Cardiac muscle cell (in vitro differentiated cells and primary cell): ENCODE data around the gene PADI1. TPM values are rescaled to one million over a fixed set of nuclear protein-coding genes. Genes with fewer than 3 reads are reported as not detected.

Experiments used
- DNase-seq, 2 donors: peaks; one replicate each; pipeline versions ENCODE4 v3.0.0 to v3.0.0-alpha.2; 2010 to 2017; ENCODE audit warnings: low read depth in 1 of 2, low spot score in 1 of 2
- H3K27ac ChIP-seq: fragments of 200-600 bp; sonication (generic); 2 replicates; pipeline ENCODE4 v1.5.1; 2016
- H3K27me3 ChIP-seq: fragments of 200-600 bp; sonication (generic); 2 replicates; pipeline ENCODE4 v1.6.0; 2016; ENCODE audit warnings: control low read depth
- H3K36me3 ChIP-seq: fragments of 200-600 bp; sonication (generic); 2 replicates; pipeline ENCODE4 v1.5.1; 2016; ENCODE audit warnings: control low read depth
- H3K4me1 ChIP-seq: fragments of 200-600 bp; sonication (generic); 2 replicates; pipeline ENCODE4 v1.8.1; 2017; ENCODE audit warnings: low read depth, mild to moderate bottlenecking, mixed run types
- H3K4me3 ChIP-seq: fragments of 200-600 bp; sonication (generic); 2 replicates; pipeline ENCODE4 v1.5.1; 2016; ENCODE audit warnings: mild to moderate bottlenecking
- H3K9me3 ChIP-seq: fragments of 200-600 bp; sonication (generic); 2 replicates; pipeline ENCODE4 v1.5.1; 2017; ENCODE audit warnings: low read depth, mild to moderate bottlenecking, control low read depth
- CTCF ChIP-seq: IDR thresholded peaks from 2 replicates; pipeline ENCODE4 v1.5.1; 2012; ENCODE audit warnings: low read depth, mild to moderate bottlenecking, low read length
- polyA plus RNA-seq: library from polyadenylated mRNA; unstranded; fragments of >200 nt; fragmentation: Nextera tagmentation; extraction: Ambion mirVana; gene quantifications from 2 replicates; pipeline ENCODE4 v1.2.1, GENCODE V29; 2016
- total RNA-seq: library from RNA; depleted of rRNA; stranded (reverse); fragments of >200 nt; gene quantifications from 2 replicates; pipeline ENCODE4 v1.2.3, GENCODE V29; 2016

Gene PADI1
- total and polyA plus RNA-seq, 2 experiments from 2014 or later = 1.3 to 6.7 TPM

DNA sequence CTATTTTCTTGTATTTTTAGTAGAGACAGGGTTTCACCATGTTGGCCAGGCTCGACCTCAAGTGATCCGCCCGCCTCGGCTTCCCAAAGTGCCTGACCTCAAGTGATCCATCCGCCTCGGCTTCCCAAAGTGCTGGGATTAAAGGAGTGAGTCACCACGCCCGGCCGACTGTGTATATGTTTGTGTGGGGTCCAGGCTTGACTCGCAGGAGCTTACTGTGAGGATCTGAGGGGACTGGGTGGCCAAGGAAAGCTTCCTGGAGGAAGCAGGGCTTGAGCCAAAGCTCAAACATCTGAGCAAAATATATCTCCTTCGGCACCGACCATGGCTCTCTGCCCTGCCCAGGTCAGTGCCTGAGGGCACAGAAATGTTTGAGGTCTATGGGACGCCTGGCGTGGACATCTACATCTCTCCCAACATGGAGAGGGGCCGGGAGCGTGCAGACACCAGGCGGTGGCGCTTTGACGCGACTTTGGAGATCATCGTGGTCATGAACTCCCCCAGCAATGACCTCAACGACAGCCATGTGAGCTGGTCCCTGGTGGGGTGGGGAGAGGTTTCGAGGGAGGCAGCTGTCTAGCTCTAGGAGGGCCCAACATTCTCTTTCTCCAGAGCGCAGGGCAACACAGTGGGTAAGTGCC, 54.4 kb downstream of the PADI1 start:
- no peaks in the 10 kb centered on the region for H3K36me3 ChIP-seq
- no peak for TF ChIP-seq CTCF
- H3K4me3 ChIP-seq = no peak overlapping the region
- no peak overlapping the region for H3K27ac ChIP-seq
- peak in 1 of 2 donors; percentile 26 for DNase-seq
- H3K9me3 ChIP-seq = no peaks in the 10 kb centered on the region
- H3K27me3 ChIP-seq = no peaks in the 10 kb centered on the region
- no peaks in the 10 kb centered on the region for H3K4me1 ChIP-seq

DNA sequence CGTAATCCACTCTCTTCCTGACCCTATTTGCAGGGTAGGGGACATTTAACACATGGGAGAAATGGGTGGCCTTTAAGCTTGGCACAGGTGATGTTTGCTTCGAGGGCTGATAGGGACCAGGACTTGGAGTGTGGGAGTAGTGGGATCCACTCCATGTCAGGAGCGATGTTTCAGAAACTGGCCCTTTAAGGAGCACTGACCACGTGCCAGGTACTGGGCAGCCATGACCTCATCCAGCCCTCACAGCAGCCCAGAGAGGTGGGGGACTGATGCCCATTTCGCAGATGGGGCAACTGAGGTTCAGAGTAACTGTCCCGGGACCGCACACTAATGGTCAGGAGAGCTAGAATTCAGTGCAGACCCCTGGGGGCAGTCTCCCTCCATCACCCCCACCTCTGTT, 55.3 kb downstream of the PADI1 start:
- H3K4me3 ChIP-seq = no peak overlapping the region
- no peaks in the 10 kb centered on the region for H3K36me3 ChIP-seq
- DNase-seq = no peak
- H3K4me1 ChIP-seq = no peaks in the 10 kb centered on the region
- H3K27me3 ChIP-seq = no peaks in the 10 kb centered on the region
- no peak for TF ChIP-seq CTCF
- no peaks in the 10 kb centered on the region for H3K9me3 ChIP-seq
- no peak overlapping the region for H3K27ac ChIP-seq

- Histone ChIP-seq H3K4me3 (no peak overlapping the region), H3K27ac (no peak overlapping the region), H3K36me3 (no peaks in the 10 kb centered on the region), H3K4me1 (no peaks in the 10 kb centered on the region), H3K9me3 (no peaks in the 10 kb centered on the region), H3K27me3 (no peaks in the 10 kb centered on the region)
- DNase-seq = no peak
- TF ChIP-seq CTCF = no peak
Observed at GRCh38 chr1:17260738-17261137, 55.8 kb downstream of the PADI1 start.

GRCh38 chr1:17263936-17264335, 59.0 kb downstream of the PADI1 start:
- Histone ChIP-seq H3K9me3 (no peaks in the 10 kb centered on the region), H3K36me3 (no peaks in the 10 kb centered on the region), H3K4me3 (no peak overlapping the region), H3K27me3 (no peaks in the 10 kb centered on the region), H3K27ac (no peak overlapping the region), H3K4me1 (no peaks in the 10 kb centered on the region)
- TF ChIP-seq CTCF = no peak
- DNase-seq = no peak

GRCh38 chr1:17264470-17264869, 59.5 kb downstream of the PADI1 start:
- no peak for DNase-seq
- H3K4me3 ChIP-seq = no peak overlapping the region
- H3K4me1 ChIP-seq = no peaks in the 10 kb centered on the region
- H3K36me3 ChIP-seq = no peaks in the 10 kb centered on the region
- no peaks in the 10 kb centered on the region for H3K27me3 ChIP-seq
- H3K9me3 ChIP-seq = no peaks in the 10 kb centered on the region
- no peak overlapping the region for H3K27ac ChIP-seq
- TF ChIP-seq CTCF = no peak
